ENCODE measurements around the gene FOXD4L6. TPM values are rescaled to one million over a fixed set of nuclear protein-coding genes. Genes with fewer than 3 reads are reported as not detected.
"Not testable (repeated sequence)": the region's sequence is repeated elsewhere in the genome, so short reads cannot be mapped to it uniquely, and the experiment has no call there.

The FOXD4L6 gene
- polyA plus RNA-seq, 3 donors = 0.05 TPM; not detected in 2

DNA sequence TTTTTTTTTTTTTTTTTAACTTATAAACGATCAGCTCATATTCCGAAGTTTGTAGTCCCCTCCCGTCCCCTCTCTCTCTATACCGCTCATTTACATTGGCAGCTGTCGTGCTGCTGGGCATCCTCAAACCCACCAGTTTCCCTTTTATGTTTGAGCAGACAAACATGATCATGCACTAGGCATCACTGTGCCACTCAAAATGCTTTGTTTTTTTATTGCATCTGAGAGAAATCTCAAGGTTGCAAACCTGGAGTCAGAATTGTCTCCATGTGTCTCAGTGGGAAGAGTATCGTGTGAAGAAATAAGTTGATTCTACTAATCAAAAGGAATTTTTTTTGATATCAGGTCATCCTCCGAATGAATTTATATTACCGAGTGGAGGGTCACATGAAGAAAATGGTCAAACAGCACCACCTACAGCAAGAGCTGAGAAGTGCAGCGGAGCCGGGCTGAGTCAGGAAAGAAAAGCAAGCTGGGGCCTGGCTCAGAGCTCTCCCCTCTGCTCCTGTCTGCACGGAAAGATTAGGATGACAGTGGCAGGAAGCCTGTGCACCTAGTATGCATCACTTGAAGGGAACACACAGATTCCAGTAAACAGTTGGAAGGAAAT lies 39.9 kb downstream of the FOXD4L6 start:
- TF ChIP-seq, protein P1, sequence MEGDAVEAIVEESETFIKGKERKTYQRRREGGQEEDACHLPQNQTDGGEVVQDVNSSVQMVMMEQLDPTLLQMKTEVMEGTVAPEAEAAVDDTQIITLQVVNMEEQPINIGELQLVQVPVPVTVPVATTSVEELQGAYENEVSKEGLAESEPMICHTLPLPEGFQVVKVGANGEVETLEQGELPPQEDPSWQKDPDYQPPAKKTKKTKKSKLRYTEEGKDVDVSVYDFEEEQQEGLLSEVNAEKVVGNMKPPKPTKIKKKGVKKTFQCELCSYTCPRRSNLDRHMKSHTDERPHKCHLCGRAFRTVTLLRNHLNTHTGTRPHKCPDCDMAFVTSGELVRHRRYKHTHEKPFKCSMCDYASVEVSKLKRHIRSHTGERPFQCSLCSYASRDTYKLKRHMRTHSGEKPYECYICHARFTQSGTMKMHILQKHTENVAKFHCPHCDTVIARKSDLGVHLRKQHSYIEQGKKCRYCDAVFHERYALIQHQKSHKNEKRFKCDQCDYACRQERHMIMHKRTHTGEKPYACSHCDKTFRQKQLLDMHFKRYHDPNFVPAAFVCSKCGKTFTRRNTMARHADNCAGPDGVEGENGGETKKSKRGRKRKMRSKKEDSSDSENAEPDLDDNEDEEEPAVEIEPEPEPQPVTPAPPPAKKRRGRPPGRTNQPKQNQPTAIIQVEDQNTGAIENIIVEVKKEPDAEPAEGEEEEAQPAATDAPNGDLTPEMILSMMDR (IDR thresholded peaks at IDR 0.05) = peak; percentile 67
- H2AFZ ChIP-seq (ENCODE audit: insufficient read depth, low read depth, low read length, poor library complexity, severe bottlenecking); H3K27ac ChIP-seq (ENCODE audit: low read depth in 1 of 2, low read length in 2 of 2); H3K27ac Mint-ChIP-seq; H3K9ac ChIP-seq (ENCODE audit: insufficient read depth, low read length, poor library complexity, severe bottlenecking); H3K4me2 ChIP-seq (replicated peaks; ENCODE audit: extremely low read depth, low read length, poor library complexity, severe bottlenecking); intact Hi-C loops (cut with micrococcal nuclease); H3K79me2 ChIP-seq (ENCODE audit: insufficient read depth, low read length); H3K36me3 Mint-ChIP-seq; H3K27me3 ChIP-seq (ENCODE audit: control insufficient read depth in 2 of 2, insufficient read depth in 2 of 2, low read length in 2 of 2); DNase-seq; H3K9me3 Mint-ChIP-seq; H4K20me1 ChIP-seq (ENCODE audit: insufficient read depth, low read length); H3K4me1 ChIP-seq (ENCODE audit: control insufficient read depth in 1 of 2, insufficient read depth in 2 of 2, low read length in 2 of 2); H3K4me1 Mint-ChIP-seq; H3K36me3 ChIP-seq (replicated peaks in 1 of 2; ENCODE audit: control insufficient read depth in 1 of 2, insufficient read depth in 2 of 2, low read length in 2 of 2); H3K9me3 ChIP-seq (replicated peaks in 1 of 2; ENCODE audit: control insufficient read depth in 1 of 2, insufficient read depth in 1 of 2, low read length in 2 of 2); H3K4me3 ChIP-seq (replicated peaks in 1 of 3; ENCODE audit: low read depth in 2 of 3, low read length in 3 of 3): not testable (repeated sequence)
- H3K27me3 Mint-ChIP-seq (ENCODE audit: low read depth in 3 of 3) = peaks cover 5 to 12% (median 8%) of the 10 kb centered on the region in 3 donors
- peak overlapping the region in 1 of 2 donors; percentile 53 for H3K4me3 Mint-ChIP-seq
- WGBS (ENCODE audit: insufficient coverage) = 16% methylated on average over 5 of the region's 11 CpGs

DNA sequence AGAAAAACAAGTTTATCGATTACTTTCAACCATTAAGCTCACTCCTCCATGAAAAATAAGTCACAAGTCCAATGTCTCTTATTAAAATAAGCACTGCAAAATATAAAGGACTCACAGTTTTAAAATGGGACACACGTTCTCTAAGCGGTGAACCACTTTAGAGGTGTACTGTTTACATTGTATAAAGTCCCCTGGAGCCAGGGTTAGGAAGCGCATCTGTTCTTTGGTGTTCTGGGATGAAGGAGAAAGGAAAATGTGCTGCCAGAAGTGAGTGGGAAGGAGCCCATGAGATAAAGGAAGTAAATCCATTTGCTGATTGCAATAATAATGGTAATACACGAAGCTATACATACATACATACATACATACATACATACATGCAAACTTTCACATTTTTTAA lies 40.6 kb downstream of the FOXD4L6 start:
- H3K27ac ChIP-seq (ENCODE audit: low read depth in 1 of 2, low read length in 2 of 2); DNase-seq; H3K9me3 Mint-ChIP-seq; H3K4me2 ChIP-seq (replicated peaks; ENCODE audit: extremely low read depth, low read length, poor library complexity, severe bottlenecking); H3K4me1 Mint-ChIP-seq; H3K9me3 ChIP-seq (replicated peaks in 1 of 2; ENCODE audit: control insufficient read depth in 1 of 2, insufficient read depth in 1 of 2, low read length in 2 of 2); H3K27ac Mint-ChIP-seq; H3K27me3 ChIP-seq (ENCODE audit: control insufficient read depth in 2 of 2, insufficient read depth in 2 of 2, low read length in 2 of 2); H3K4me3 ChIP-seq (replicated peaks in 1 of 3; ENCODE audit: low read depth in 2 of 3, low read length in 3 of 3); intact Hi-C loops (cut with micrococcal nuclease); H2AFZ ChIP-seq (ENCODE audit: insufficient read depth, low read depth, low read length, poor library complexity, severe bottlenecking); H4K20me1 ChIP-seq (ENCODE audit: insufficient read depth, low read length); H3K4me1 ChIP-seq (ENCODE audit: control insufficient read depth in 1 of 2, insufficient read depth in 2 of 2, low read length in 2 of 2); H3K36me3 ChIP-seq (replicated peaks in 1 of 2; ENCODE audit: control insufficient read depth in 1 of 2, insufficient read depth in 2 of 2, low read length in 2 of 2); H3K9ac ChIP-seq (ENCODE audit: insufficient read depth, low read length, poor library complexity, severe bottlenecking); H3K79me2 ChIP-seq (ENCODE audit: insufficient read depth, low read length); H3K36me3 Mint-ChIP-seq: not testable (repeated sequence)
- Mint-ChIP-seq H3K4me3 (peak overlapping the region in 1 of 2 donors; percentile 6), H3K27me3 (ENCODE audit: low read depth in 3 of 3) (peaks cover 5 to 12% (median 8%) of the 10 kb centered on the region in 3 donors)
- no CpG with 5 or more reads among the region's 5 CpGs for WGBS (ENCODE audit: insufficient coverage)

DNA sequence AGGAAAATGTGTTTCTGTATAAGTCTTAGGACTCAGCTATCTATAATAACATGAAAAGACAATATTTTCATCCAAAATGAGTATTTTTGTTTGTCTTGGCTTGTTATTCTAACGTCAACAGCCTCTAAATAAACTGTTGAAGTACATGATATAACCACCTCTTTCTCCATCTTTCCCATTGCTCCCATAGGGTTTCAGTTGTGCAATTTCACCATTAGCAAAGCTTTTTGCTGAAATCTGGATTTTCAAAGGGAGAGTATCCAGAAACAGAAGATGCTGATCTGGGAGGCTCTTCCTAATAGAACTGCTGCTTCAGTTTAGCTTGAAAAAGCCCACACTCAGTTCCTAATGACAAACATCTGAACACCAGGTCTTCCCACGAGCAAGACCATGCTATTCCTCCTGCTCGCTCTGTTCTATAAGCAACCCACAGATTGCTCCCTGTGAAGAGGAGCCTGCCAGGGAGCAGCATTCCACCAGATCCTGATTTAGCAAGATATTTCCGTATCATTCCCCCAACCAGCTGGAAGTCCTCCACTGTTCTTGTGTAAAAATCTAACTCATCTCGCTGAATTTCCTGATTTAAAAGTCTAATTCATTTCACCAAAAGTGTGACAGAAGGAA lies 41.2 kb downstream of the FOXD4L6 start:
- peaks cover 5 to 16% (median 13%) of the 10 kb centered on the region in 3 donors for H3K27me3 Mint-ChIP-seq (ENCODE audit: low read depth in 3 of 3)
- H3K79me2 ChIP-seq (ENCODE audit: insufficient read depth, low read length); intact Hi-C loops (cut with micrococcal nuclease); H3K27ac Mint-ChIP-seq; H3K4me1 ChIP-seq (ENCODE audit: control insufficient read depth in 1 of 2, insufficient read depth in 2 of 2, low read length in 2 of 2); DNase-seq; H3K36me3 Mint-ChIP-seq; H3K4me3 ChIP-seq (replicated peaks in 1 of 3; ENCODE audit: low read depth in 2 of 3, low read length in 3 of 3); H3K9ac ChIP-seq (ENCODE audit: insufficient read depth, low read length, poor library complexity, severe bottlenecking); H3K27ac ChIP-seq (ENCODE audit: low read depth in 1 of 2, low read length in 2 of 2); H3K9me3 Mint-ChIP-seq; H2AFZ ChIP-seq (ENCODE audit: insufficient read depth, low read depth, low read length, poor library complexity, severe bottlenecking); H3K4me2 ChIP-seq (replicated peaks; ENCODE audit: extremely low read depth, low read length, poor library complexity, severe bottlenecking); H3K36me3 ChIP-seq (replicated peaks in 1 of 2; ENCODE audit: control insufficient read depth in 1 of 2, insufficient read depth in 2 of 2, low read length in 2 of 2); H4K20me1 ChIP-seq (ENCODE audit: insufficient read depth, low read length); H3K27me3 ChIP-seq (ENCODE audit: control insufficient read depth in 2 of 2, insufficient read depth in 2 of 2, low read length in 2 of 2); H3K4me3 Mint-ChIP-seq; H3K9me3 ChIP-seq (replicated peaks in 1 of 2; ENCODE audit: control insufficient read depth in 1 of 2, insufficient read depth in 1 of 2, low read length in 2 of 2); H3K4me1 Mint-ChIP-seq: not testable (repeated sequence)
- 88% methylated on average over 2 of the region's 5 CpGs for WGBS (ENCODE audit: insufficient coverage)

DNA sequence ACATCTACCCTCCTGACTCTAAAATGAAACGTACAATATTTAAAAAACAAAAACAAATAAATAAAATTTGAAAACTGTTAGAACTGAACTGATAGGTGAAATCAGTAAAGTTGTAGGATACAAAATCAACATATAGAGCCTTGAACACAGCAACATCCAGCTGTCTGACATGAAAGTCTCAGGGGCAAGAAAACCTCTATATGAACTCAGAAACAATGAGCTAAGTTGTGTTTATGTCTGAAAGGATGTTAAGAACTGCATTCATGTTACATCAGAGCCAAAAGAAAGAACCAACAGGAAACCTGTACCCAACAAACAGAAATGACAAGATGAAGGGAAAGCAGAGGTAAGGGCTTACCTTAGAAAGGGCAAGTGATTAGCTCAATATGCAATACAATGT lies 41.8 kb downstream of the FOXD4L6 start:
- H3K4me1 Mint-ChIP-seq; H3K9me3 Mint-ChIP-seq; H3K9me3 ChIP-seq (replicated peaks in 1 of 2; ENCODE audit: control insufficient read depth in 1 of 2, insufficient read depth in 1 of 2, low read length in 2 of 2); H3K4me2 ChIP-seq (replicated peaks; ENCODE audit: extremely low read depth, low read length, poor library complexity, severe bottlenecking); H3K27ac Mint-ChIP-seq; H3K36me3 Mint-ChIP-seq; H3K4me3 Mint-ChIP-seq; H4K20me1 ChIP-seq (ENCODE audit: insufficient read depth, low read length); H3K27me3 ChIP-seq (ENCODE audit: control insufficient read depth in 2 of 2, insufficient read depth in 2 of 2, low read length in 2 of 2); intact Hi-C loops (cut with micrococcal nuclease); H3K4me1 ChIP-seq (ENCODE audit: control insufficient read depth in 1 of 2, insufficient read depth in 2 of 2, low read length in 2 of 2); H3K9ac ChIP-seq (ENCODE audit: insufficient read depth, low read length, poor library complexity, severe bottlenecking); H3K79me2 ChIP-seq (ENCODE audit: insufficient read depth, low read length); H3K4me3 ChIP-seq (replicated peaks in 1 of 3; ENCODE audit: low read depth in 2 of 3, low read length in 3 of 3); H2AFZ ChIP-seq (ENCODE audit: insufficient read depth, low read depth, low read length, poor library complexity, severe bottlenecking); DNase-seq; H3K27ac ChIP-seq (ENCODE audit: low read depth in 1 of 2, low read length in 2 of 2); H3K36me3 ChIP-seq (replicated peaks in 1 of 2; ENCODE audit: control insufficient read depth in 1 of 2, insufficient read depth in 2 of 2, low read length in 2 of 2): not testable (repeated sequence)
- no CpG with 5 or more reads among the region's 1 CpG for WGBS (ENCODE audit: insufficient coverage)
- peaks cover 5 to 16% (median 13%) of the 10 kb centered on the region in 3 donors for H3K27me3 Mint-ChIP-seq (ENCODE audit: low read depth in 3 of 3)

Measured in CD14-positive monocyte (primary cell).